Left renal pelvis (tissue), 4 donors: ENCODE measurements around the gene ANKS6. TPM values are rescaled to one million over a fixed set of nuclear protein-coding genes. Genes with fewer than 3 reads are reported as not detected.

Experiments used
- DNase-seq, 4 donors: peaks; one replicate each; pipeline ENCODE4 v3.0.0-alpha.2; 2013; ENCODE audit warnings: low read depth in 4 of 4, low spot score in 3 of 4
- polyA plus RNA-seq, 4 donors: library from polyadenylated mRNA; unstranded; fragments of 120-200 nt; gene quantifications; one replicate each; pipeline ENCODE4 v1.2.1, GENCODE V29; 2013; ENCODE audit not compliant: insufficient read length in 4 of 4

The ANKS6 gene
- polyA plus RNA-seq, 4 donors = 18.5 to 30.1 (median 23.2) TPM

DNA sequence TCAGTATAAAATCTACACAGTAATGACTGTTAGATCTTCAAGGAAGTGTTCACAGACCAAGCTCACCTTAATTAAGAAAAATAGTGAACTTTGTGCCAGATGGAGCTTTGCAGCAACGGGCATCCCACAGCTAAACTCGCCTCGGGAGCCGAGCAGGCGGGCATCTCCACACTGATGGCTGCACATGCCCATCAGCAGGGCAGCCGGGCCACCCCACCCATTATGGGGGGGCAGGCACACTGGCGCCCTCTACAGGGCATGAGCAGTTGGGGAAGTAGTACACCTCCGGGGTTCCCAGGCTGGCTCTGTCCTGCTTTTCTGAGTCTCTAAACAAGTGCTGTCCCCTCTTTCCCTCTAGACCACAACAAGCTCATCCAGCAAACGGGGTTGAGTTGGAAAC lies 21.6 kb downstream of the ANKS6 start:
- no peak for DNase-seq

DNA sequence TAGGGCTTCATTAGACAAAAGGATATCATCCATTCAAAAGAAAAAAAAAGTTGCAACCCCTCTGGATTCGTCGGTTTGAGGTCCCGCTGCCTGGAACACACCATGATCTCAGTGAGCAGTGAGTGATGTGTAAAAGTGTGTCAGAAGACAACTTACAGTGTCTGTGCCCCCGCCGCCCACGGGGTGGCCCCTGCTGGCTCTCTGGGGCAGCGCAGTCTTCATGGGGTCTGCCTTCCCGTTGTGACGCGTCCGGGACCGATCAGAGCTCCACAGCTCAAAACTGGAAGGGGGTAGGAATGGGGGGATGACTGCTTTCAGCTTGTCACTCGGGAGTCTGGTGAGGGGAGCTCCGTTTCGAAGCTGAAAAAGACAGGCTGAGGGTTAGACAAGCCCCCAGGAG lies 22.6 kb downstream of the ANKS6 start:
- DNase-seq = no peak

DNA sequence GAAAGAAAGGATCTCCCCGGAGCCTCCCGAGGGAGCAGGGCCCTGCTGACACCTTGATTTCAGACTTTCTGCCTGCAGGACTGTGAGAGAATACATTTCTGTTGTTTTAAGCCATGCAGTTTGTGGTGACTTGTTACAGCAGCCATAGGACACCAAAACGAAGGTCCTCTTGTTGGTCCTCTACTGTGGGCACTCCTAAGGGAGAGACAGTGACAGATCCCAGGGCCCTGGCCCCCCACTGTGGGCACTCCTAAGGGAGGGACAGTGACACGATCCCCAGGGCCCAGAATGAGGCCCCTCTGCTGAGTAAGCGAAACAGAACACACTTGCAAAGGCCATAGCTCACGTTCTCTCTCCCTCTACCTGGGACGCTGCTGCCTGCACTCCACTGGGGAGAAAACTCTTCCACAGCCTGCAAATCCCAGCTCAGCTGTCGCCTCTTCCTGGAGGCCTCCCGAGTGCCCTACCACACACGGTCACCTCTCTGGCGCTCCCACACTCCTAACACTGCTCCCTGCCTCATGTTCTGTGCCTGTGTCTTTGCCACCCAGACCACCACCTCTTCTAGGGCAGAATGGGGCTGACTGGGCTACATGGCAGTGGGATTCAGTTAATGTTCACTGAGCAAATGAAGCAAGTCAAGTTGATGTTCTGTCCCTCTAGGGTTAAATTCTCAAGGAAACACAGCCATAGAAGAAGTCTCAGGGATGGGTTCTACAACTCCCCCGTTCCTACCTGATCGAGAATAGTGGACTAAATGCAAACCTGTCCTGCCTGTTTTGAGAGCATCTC lies 23.8 kb downstream of the ANKS6 start:
- DNase-seq = no peak

DNA sequence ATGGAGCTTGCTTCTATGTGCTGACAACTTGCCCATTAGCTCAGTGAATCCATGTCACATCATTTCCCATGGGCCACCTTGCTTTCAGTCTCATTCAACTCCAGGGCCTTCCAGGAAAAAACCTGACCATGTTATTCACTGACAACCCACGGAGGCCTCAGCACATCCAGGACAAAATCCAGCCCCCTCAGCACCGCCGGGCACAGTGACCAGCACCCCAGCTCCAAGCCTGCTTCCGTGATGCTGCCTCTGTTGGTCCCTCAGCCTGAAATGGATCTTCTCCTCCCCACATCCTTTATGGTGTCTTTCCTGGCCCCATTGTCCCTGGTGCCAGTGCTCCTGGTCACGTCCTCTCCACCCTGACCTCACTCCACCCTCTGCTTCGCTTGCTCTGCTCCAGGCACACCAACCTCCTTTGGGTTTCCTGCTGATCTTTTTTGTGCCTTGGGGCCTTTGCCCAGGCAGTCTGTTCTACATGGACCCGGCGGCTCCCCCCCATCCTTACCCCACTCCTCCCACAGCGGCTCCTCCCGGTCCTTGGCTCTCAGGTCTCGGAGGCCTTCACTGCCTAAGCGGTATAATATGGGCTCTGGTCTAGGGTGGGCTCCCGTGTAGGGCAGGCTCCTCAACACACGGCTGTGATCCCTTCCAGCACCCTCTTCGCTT lies 25.0 kb downstream of the ANKS6 start:
- DNase-seq = no peak

DNA sequence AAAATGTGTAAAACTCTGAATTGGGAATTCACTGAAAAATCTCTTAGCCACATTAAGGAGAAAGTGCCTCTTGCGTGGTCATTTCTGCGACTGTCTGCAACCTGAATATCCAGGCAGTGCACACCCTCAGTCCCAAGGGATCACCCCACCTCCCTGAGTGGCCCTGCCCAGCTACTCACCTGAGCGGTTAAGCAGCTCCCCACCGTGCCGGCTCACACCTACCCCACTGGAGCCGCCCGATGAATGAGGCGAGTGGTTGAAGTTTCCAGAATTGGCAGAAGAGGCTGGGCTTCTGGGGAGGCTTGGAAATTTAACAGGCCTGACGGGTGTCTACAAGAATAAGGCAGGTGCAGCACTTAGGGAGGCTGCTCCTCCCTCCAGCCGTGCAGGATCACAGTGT lies 25.6 kb downstream of the ANKS6 start:
- DNase-seq = no peak

DNA sequence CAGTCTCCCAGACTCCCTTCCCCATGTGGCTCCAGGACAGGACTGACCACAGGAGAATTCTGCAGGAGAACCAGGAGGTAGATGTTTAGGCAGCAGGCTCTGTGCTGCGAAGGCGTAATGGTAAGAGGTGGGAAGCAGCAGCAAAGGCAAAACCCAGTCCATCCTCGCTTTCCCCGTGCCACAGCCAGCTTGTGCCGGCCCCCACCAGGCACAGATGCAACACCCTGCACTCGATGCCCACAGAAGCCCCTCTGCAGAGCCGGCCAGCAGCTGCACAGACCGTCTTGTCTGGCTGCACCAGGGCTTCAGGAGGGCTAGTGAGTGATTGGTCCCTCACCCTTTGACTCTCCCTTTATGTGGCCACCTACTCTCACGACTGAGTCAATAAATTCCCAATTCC lies 28.0 kb downstream of the ANKS6 start:
- no peak for DNase-seq

DNA sequence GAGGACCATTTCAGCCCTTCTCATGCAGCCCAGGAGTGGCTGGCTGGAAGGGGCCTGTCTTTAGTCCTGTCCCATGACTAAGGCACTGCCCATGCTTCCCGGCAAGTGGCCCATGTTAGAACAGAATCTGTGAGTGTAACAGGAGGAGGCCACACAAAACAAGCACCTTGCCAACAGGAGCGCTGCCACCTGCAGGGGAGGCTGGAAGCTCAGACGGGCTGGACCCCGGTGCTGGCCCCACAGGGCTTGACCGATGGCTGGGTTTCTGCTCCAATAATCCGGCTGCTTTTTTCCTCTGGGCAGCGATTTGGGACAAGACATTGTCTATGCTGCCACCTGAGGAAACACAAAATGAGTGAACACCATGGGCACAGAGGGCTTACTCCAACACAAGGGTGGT lies 28.4 kb downstream of the ANKS6 start:
- no peak for DNase-seq

DNA sequence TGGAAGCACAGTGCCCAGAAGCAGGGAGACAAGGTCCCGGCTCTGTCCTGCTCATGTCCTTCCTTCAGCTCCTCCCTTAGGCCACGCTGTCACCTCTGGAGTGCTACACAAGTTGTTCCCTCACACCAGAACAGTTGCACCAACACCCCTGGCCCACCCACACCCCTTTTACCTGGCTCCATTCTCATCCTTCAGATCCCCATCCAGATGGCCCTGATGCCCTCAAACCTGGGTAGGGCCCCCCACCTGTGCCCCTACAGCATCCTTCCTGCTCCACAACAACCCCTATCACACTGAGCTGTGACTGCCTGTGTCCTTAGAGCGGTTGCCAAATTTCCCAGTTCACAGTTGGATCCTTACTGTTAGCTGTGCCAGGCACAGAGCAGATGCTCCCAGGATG lies 29.2 kb downstream of the ANKS6 start:
- no peak for DNase-seq

DNA sequence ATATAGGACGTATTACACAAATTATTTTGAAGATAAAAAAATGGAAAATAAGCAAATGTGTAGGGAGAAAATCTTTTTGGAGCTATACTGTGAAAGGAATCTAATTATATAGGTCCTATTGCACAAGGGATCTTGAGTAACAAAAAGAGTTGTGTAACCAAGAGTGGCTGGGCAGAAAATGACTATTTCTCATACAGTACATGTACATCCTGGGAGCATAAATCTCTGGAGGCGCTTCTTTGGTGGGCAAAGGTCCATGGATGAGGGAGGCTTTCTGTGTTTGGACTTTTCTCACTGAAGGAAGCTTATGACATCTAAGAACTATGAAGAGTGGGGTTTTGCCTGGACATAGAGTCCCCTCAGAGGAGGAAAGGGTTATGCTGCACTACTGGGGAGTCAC lies 29.8 kb downstream of the ANKS6 start:
- no peak for DNase-seq

DNA sequence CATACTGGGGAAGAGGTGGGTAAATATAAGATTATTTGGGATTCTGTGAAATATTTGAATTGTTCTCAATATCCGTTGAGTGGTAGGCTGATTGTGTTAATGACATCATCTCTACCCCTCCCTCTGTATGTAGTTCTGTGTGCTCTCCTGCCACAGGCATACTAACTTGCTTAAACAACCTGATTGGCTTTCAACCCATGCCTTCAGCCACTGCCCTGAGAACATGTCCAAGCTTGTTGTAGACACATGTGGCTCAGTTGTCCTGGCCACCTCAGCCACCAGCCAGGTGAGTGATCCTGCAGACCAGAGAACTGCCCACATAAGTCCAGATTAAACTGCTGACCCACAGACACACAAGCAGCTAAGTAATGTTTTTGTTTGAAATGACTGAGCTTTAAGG lies 31.1 kb downstream of the ANKS6 start:
- DNase-seq = no peak

DNA sequence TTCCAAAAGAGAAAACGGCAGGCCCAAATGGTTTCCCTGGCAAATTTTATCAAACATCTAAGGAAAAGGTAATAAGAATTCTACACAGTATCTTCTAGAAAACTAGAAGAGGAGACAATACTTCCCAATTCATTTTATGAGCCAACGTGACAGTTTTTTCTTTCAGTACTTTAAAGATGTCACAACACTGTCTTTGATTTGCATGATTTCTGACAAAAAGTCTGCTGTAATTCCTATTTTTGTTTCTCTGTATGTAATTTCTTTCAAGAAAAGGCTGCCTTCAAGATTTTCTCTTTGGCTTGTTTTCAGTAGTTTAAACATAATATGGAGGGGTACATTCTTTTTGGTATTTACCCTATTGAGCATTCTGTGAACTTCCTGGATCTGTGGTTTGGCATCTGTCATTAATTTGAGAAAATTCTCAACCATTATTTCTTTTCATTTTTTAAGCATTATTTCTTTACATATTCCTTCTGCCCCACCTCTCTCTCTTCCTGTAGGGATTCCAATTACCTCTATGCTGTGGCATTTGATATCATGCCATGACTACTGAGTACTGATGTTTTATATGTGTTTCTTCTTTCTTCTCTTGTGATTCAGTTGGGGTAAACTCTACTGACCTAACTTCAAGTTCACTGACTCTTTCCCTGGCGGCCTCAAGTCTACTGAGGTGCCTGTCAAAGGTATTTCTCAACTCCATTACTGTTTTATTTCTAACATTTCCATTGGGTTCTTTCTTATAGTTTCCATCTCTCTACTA lies 32.2 kb downstream of the ANKS6 start:
- no peak for DNase-seq

DNA sequence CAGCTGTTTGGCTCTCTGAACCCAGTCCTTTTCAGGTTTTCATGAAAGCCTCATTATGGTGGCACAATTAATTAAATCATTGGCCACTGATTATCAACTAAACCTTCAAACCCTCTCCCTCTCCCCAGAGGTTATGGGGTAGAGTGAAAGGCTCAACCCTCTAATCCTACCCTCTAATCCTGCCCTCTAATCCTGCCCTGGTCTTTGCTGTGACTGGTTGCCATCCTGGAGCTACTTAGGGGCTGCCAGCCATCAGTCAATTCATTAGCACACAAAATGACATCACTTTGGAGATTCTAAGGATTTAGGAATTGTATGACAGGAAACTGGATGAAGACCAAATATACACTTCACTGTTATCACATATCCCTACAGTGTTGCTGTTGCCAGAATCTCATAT lies 36.1 kb downstream of the ANKS6 start:
- no peak for DNase-seq

DNA sequence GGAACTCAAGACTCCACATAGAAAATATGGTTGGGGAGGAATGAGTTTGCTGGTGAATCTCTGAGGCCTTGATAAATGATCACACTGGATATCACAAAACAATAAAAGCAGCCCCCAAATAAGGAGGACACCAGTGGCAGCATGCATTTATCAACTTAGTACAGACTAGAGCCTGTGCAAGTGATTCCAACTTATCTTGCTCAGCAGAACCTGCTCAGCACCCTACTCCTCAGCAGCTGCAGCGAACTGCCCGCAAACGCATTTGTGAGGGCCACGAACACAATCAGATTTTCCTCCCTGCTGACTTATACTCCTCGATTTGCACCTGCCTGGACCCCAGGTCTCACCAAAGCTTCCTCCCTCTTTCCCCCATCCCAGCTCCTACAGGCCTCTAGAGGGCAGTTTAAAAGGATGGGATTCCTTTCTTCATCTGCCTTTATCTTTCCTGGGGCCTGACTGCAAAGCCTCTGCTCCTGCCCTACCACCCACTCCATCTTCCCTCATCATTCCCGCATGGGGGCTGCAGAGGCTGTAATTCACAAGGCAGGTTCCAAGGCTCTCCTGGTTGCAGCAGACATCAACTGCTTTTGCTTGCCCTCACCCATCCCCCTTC lies 41.2 kb downstream of the ANKS6 start:
- DNase-seq = no peak

DNA sequence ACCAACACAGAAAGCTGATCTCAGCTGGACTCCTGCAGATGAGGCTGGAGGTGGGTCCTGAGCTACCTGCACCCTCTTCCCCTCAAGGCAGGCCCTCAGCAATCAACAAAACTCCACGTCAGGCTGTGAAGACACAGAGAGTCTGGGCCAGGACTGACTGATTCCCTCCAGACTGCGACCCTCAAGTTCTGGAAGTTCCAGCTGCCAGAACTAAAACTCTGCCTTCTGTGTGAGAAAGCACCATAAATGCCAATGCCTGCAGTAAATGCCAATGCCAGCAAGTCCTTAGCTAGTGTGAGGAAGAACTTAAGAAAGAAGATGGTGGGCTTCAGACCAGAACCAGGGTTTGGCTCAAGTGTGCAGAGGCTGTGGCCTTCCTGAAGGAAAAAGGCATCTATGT lies 45.1 kb downstream of the ANKS6 start:
- DNase-seq = no peak

DNA sequence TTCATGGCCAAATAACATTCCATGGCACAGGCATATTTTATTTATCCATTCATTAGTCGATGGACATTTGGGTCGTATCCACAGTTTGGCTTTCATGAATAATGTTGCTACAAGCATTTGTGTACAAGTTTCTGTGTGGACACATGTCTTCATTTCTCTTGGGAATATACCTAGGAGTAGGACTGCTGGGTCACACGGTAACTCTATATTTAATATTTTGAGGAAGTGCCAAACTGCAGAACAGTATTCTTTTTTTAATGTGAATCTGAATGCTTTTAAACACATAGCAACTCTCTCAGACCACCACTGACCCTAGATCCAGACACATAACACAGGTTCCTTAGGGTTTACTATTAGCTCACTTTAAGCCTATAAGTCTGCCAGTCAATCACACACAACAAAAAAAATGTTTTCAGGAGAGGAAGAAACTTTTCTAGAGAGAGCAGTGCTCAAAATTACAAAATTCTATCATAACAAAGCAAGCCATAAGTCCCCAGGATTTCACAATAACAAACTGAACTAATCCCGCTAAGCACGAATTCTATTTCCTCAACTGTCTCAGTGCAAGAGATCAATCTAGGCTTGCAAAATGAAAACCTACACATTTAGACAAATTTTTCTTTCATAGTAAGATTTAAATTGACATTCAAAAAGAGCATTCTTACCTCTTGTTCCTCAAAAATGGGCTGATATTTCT lies 45.8 kb downstream of the ANKS6 start:
- DNase-seq = no peak

DNA sequence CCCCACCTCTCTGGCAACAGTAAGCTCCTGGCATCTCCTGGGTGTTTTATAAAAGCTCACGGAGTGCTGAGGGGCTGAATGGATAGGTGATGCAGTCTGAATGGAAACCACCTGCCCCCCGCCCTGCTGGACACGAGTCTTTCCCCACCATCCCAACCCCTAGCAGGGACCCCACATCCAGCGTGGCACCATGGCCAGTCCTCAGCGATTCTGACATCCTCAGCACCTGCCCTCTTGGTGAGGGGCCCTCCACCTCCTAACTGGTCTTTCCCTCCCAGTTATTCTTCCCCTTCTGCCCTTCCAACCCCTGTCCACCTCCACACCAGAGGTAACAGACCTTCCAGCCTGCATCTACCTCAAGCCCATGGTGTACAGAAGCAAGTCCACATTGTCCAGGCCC lies 48.9 kb downstream of the ANKS6 start:
- DNase-seq = no peak

DNA sequence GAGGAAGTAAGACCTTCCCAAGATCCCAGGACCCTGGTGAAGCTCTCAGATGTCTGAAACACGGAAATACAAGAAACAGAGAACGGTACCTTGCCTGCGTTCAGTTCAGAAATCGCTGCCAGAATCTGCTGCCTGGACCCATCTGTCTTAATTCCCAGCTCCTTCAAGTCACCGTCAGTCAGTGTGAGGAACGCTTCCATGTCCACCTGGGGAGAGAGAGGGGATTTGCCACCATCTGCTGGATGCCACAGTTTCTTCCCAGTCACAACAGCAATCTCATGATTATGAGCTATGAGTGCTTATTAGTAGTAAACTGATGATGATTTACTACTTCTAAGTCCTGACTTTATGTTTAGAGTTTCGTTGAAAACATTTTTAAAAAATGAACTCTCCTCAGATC lies 50.9 kb downstream of the ANKS6 start:
- no peak for DNase-seq

DNA sequence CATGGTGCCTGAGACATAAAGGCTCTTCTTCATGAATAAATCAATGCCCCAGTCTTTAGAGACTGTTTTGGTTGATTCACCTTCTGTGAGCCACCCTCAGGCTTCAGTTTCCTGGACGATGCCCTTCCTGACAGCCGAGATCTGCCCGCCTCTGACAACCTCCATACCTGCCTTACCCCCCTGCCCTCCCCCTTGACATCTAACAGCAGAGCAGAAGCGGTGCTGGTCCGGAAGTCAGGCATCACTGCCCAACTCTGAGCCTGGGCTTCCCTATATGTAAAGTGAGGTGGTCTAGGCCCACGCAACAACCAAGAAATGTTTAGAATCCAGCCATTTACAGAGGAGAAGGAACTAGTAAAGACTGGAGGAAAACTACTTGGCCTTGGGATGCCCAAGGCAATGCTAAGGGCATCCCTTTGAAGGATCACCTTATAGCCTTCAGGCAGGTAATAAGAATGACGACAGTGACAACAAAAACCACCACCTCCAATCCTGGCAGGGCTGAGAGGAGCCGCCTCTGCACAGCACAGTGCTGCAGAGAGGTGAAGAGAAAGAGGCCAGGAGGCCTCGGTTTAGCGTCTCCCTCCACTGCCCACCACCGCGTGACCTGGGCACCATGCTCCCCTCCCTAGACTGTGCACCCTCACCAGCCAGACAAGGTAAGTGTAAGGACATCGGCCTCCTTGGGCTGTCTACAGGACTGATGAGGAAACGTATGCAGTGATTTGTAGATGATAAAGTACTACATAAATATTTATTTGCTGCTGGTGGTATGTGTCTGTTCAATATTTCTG lies 52.3 kb downstream of the ANKS6 start:
- no peak for DNase-seq

DNA sequence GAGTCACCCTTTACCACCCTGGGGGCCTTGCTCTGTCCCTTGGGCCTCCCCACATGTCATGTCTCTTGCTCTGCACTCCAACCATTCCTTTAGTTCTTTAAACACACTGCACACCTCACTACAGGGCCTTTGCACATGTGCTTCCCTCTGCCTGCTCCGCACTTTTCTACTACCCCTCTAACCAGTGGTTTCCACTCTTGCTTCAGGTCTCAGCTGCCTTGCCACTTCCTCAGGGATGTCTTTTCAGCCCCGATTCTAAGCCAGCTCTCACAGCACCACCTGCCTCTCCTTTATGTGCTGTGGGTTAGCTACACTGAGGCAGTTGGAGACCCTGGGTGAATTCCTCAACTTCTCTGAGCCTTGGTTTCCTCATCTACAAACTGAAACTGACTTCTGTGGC lies 53.0 kb downstream of the ANKS6 start:
- DNase-seq = no peak
